HepG2 (cell line): ENCODE data around the gene STAT4. TPM values are rescaled to one million over a fixed set of nuclear protein-coding genes. Genes with fewer than 3 reads are reported as not detected.

ENCODE experiments used
- CAMTA2 ChIP-seq: sonication (generic); formaldehyde crosslinking; IDR thresholded peaks from 2 replicates; pipeline ENCODE4 v1.4.0; 2020; ENCODE audit warnings: mild to moderate bottlenecking, missing genetic modification reagents, borderline replicate concordance
- HNRNPUL1 ChIP-seq: fragments of 200-400 bp; formaldehyde crosslinking; IDR thresholded peaks from 2 replicates; pipeline ENCODE4 v1.6.1; 2017; ENCODE audit warnings: low read depth, mild to moderate bottlenecking, low read length, moderate library complexity
- JUND ChIP-seq: sonication (generic); formaldehyde crosslinking; IDR thresholded peaks from 2 replicates; pipeline ENCODE4 v1.8.0; 2022; ENCODE audit warnings: mild to moderate bottlenecking, missing genetic modification reagents
- KDM5A ChIP-seq: fragments of 200-600 bp; sonication (generic); IDR thresholded peaks from 2 replicates; pipeline ENCODE4 v1.7.0; 2018; ENCODE audit warnings: antibody characterized with exemption, mild to moderate bottlenecking, low read length, borderline replicate concordance
- KDM5B ChIP-seq: sonication (generic); formaldehyde crosslinking; IDR thresholded peaks from 2 replicates; pipeline ENCODE4 v1.4.0; 2020; ENCODE audit warnings: missing genetic modification reagents, mild to moderate bottlenecking, borderline replicate concordance
- PAX8 ChIP-seq: sonication (generic); formaldehyde crosslinking; IDR thresholded peaks from 2 replicates; pipeline ENCODE4 v1.8.0; 2022; ENCODE audit warnings: mild to moderate bottlenecking, missing genetic modification reagents, borderline replicate concordance
- PHB2 ChIP-seq: fragments of 450-650 bp; IDR thresholded peaks from 2 replicates; pipeline ENCODE4 v1.6.1; 2018; ENCODE audit not compliant: partially characterized antibody
- PHF21A ChIP-seq: sonication (generic); formaldehyde crosslinking; IDR thresholded peaks from 2 replicates; pipeline ENCODE4 v1.5.0; 2020; ENCODE audit warnings: mild to moderate bottlenecking, missing genetic modification reagents
- RBAK ChIP-seq: sonication (generic); formaldehyde crosslinking; IDR thresholded peaks from 2 replicates; pipeline ENCODE4 v1.5.1; 2020; ENCODE audit warnings: mild to moderate bottlenecking, missing genetic modification reagents
- SMARCC2 ChIP-seq: fragments of 450-650 bp; IDR thresholded peaks from 2 replicates; pipeline ENCODE4 v1.6.1; 2017; ENCODE audit warnings: antibody characterized with exemption, mild to moderate bottlenecking
- SMARCE1 ChIP-seq: fragments of 450-650 bp; IDR thresholded peaks from 2 replicates; pipeline ENCODE4 v1.6.1; 2017; ENCODE audit warnings: borderline replicate concordance
- TCF12 ChIP-seq, 2 experiments: fragments of 450-650 bp in 1 of 2; sonication (generic) in 1 of 2; formaldehyde crosslinking in 1 of 2; IDR thresholded peaks; 2 replicates each; pipeline versions ENCODE4 v1.6.1 to v1.8.0; 2017 to 2022; ENCODE audit warnings: antibody characterized with exemption in 1 of 2, mild to moderate bottlenecking in 1 of 2, missing genetic modification reagents in 1 of 2, moderate library complexity in 1 of 2
- TEAD3 ChIP-seq: optimal IDR thresholded peaks from 2 replicates; pipeline ENCODE3; 2016; ENCODE audit warnings: borderline replicate concordance
- ZFX ChIP-seq: sonication (generic); formaldehyde crosslinking; IDR thresholded peaks from 2 replicates; pipeline ENCODE4 v1.4.0; 2020; ENCODE audit warnings: mild to moderate bottlenecking, low read depth, missing genetic modification reagents, moderate library complexity
- ZNF253 ChIP-seq: sonication (generic); formaldehyde crosslinking; IDR thresholded peaks from 2 replicates; pipeline ENCODE4 v1.8.0; 2022; ENCODE audit warnings: mild to moderate bottlenecking, missing genetic modification reagents, borderline replicate concordance
- ZNF468 ChIP-seq: sonication (generic); formaldehyde crosslinking; IDR thresholded peaks from 2 replicates; pipeline ENCODE4 v1.8.0; 2022; ENCODE audit warnings: mild to moderate bottlenecking, moderate library complexity, missing genetic modification reagents
- ZNF546 ChIP-seq: sonication (generic); formaldehyde crosslinking; conservative IDR thresholded peaks from 2 replicates; pipeline ENCODE4 v1.8.1; 2023; ENCODE audit warnings: mild to moderate bottlenecking, missing genetic modification reagents
- ZNF710 ChIP-seq: sonication (generic); formaldehyde crosslinking; IDR thresholded peaks from 2 replicates; pipeline ENCODE4 v1.5.0; 2020; ENCODE audit warnings: mild to moderate bottlenecking, missing genetic modification reagents, borderline replicate concordance
- ZNF883 ChIP-seq: sonication (generic); formaldehyde crosslinking; IDR thresholded peaks from 2 replicates; pipeline ENCODE4 v1.5.1; 2020; ENCODE audit warnings: mild to moderate bottlenecking, missing genetic modification reagents; ENCODE audit errors: not compliant biosample characterization
- ZSCAN9 ChIP-seq: IDR thresholded peaks from 2 replicates; pipeline ENCODE4 v1.6.1; 2016; ENCODE audit warnings: borderline replicate concordance
- polyA plus RNA-seq, 8 experiments: library from polyadenylated mRNA; depleted of rRNA in 3 of 8; stranded (reverse) in 7 of 8; unstranded in 1 of 8; fragments of >200 nt; fragmentation: Illumina TruSeq in 4 of 8; extraction: Trizol in 4 of 8; gene quantifications; 2 replicates each; pipeline versions ENCODE4 v1.2.1 to v1.2.3, GENCODE V29; 2011 to 2016; ENCODE audit warnings: low read depth in 4 of 8, missing spikeins in 1 of 8, mixed read lengths in 1 of 8; ENCODE audit not compliant: insufficient read depth in 1 of 8
- total RNA-seq, 5 experiments: library from RNA; depleted of rRNA; stranded (reverse); fragments of >200 nt; fragmentation: Illumina TruSeq; extraction: Trizol; gene quantifications; 2 replicates each; pipeline ENCODE4 v1.2.3, GENCODE V29; 2016; ENCODE audit warnings: low read depth in 1 of 5
- TF ChIP-seq, protein P1 (sequence below): sonication (generic); formaldehyde crosslinking; IDR thresholded peaks from 2 replicates; pipeline ENCODE4 v1.5.0; 2020; ENCODE audit warnings: missing genetic modification reagents
- TF ChIP-seq, protein P2 (sequence below): IDR thresholded peaks from 2 replicates; pipeline ENCODE4 v1.6.1; 2016; ENCODE audit warnings: low read depth, borderline replicate concordance
- TF ChIP-seq, protein P3 (sequence below): sonication (generic); formaldehyde crosslinking; conservative IDR thresholded peaks from 2 replicates; pipeline ENCODE4 v1.4.0; 2020; ENCODE audit warnings: missing genetic modification reagents
- TF ChIP-seq, protein P4 (sequence below): sonication (generic); formaldehyde crosslinking; IDR thresholded peaks from 2 replicates; pipeline ENCODE4 v1.4.0; 2020; ENCODE audit warnings: missing genetic modification reagents

STAT4 gene
- total and polyA plus RNA-seq, 2 of the 13 experiments (the other 11 are each of a cell fraction or from before 2014, with no cell fraction given): 0.37 TPM; not detected in 1

DNA sequence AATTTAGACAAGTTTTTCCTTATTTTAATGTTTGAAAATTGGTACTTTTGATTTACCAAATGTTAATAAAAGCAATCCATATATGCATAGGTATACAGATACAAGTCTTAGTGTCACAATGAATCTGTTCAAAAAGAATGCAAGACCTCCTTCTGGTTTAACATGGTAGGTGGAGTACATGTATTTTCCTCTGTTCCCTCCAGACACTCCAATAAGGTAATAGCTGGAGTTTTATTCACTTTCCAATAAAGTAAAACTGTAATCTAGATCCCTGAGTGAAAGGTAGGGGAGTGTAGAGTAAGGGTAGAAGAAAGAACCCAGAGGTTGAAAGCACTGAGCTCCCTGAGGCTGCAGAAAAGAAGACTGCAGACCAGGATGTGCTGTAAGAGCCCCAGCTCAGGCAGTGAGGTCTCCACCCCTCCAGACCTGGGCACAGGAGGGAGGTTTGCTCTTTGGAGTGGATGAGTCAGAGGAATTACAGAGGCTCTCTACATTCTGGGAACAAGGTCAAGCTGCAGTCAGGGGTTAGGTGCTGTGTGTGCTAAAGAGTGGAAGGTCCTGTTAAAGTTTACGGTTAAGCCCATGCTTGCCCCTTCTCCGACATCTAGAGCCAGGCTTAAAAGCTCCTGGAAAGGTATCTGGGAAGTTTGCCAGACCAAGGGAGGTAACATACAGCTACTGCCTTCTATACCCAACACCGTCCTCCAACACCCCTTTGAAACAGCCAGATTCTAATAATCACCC, 109.2 kb downstream of the STAT4 start (continued):
- TF ChIP-seq CAMTA2 (CRISPR knock-in tag): no peak
- TF ChIP-seq RBAK (CRISPR knock-in tag): no peak
- TF ChIP-seq PHF21A: no peak
- TF ChIP-seq, protein P1, sequence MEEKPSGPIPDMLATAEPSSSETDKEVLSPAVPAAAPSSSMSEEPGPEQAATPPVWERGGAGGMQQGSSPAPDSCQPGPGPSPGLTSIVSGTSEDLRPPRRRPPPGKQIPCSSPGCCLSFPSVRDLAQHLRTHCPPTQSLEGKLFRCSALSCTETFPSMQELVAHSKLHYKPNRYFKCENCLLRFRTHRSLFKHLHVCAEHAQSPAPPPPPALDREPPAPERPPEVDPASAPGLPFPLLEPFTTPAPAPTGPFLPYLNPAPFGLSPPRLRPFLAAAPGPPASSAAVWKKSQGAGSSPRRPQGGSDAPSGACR (CRISPR knock-in tag): no peak
- TF ChIP-seq TEAD3 (CRISPR knock-in tag): peak; percentile 82
- TF ChIP-seq TCF12 (IDR thresholded peaks at IDR 0.05): no peak
- TF ChIP-seq TCF12 (CRISPR knock-in tag; IDR thresholded peaks at IDR 0.05): no peak
- no peak for TF ChIP-seq PAX8 (CRISPR knock-in tag)
- TF ChIP-seq, protein P2, sequence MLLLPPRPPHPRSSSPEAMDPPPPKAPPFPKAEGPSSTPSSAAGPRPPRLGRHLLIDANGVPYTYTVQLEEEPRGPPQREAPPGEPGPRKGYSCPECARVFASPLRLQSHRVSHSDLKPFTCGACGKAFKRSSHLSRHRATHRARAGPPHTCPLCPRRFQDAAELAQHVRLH (CRISPR knock-in tag): no peak
- no peak for TF ChIP-seq ZNF468 (CRISPR knock-in tag)
- TF ChIP-seq KDM5A: no peak
- no peak for TF ChIP-seq ZNF710 (CRISPR knock-in tag)
- no peak for TF ChIP-seq SMARCE1
- TF ChIP-seq, protein P3, sequence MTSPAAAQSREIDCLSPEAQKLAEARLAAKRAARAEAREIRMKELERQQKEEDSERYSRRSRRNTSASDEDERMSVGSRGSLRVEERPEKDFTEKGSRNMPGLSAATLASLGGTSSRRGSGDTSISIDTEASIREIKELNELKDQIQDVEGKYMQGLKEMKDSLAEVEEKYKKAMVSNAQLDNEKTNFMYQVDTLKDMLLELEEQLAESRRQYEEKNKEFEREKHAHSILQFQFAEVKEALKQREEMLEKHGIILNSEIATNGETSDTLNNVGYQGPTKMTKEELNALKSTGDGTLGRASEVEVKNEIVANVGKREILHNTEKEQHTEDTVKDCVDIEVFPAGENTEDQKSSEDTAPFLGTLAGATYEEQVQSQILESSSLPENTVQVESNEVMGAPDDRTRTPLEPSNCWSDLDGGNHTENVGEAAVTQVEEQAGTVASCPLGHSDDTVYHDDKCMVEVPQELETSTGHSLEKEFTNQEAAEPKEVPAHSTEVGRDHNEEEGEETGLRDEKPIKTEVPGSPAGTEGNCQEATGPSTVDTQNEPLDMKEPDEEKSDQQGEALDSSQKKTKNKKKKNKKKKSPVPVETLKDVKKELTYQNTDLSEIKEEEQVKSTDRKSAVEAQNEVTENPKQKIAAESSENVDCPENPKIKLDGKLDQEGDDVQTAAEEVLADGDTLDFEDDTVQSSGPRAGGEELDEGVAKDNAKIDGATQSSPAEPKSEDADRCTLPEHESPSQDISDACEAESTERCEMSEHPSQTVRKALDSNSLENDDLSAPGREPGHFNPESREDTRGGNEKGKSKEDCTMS (CRISPR knock-in tag): no peak
- no peak for TF ChIP-seq ZNF253 (CRISPR knock-in tag)
- peak; percentile 80 for TF ChIP-seq JUND
- TF ChIP-seq ZSCAN9 (CRISPR knock-in tag): no peak
- TF ChIP-seq, protein P4, sequence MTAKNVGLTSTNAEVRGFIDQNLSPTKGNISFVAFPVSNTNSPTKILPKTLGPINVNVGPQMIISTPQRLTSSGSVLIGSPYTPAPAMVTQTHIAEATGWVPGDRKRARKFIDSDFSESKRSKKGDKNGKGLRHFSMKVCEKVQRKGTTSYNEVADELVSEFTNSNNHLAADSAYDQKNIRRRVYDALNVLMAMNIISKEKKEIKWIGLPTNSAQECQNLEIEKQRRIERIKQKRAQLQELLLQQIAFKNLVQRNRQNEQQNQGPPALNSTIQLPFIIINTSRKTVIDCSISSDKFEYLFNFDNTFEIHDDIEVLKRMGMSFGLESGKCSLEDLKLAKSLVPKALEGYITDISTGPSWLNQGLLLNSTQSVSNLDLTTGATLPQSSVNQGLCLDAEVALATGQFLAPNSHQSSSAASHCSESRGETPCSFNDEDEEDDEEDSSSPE (CRISPR knock-in tag): no peak
- TF ChIP-seq ZNF546 (CRISPR knock-in tag): no peak
- TF ChIP-seq SMARCC2: no peak
- TF ChIP-seq ZNF883: no peak
- TF ChIP-seq KDM5B (CRISPR knock-in tag): no peak
- TF ChIP-seq PHB2: no peak
- no peak for TF ChIP-seq HNRNPUL1
- no peak for TF ChIP-seq ZFX (CRISPR knock-in tag)
